Measurements from ENCODE around the gene MARCHF11.

The MARCHF11 gene

DNA sequence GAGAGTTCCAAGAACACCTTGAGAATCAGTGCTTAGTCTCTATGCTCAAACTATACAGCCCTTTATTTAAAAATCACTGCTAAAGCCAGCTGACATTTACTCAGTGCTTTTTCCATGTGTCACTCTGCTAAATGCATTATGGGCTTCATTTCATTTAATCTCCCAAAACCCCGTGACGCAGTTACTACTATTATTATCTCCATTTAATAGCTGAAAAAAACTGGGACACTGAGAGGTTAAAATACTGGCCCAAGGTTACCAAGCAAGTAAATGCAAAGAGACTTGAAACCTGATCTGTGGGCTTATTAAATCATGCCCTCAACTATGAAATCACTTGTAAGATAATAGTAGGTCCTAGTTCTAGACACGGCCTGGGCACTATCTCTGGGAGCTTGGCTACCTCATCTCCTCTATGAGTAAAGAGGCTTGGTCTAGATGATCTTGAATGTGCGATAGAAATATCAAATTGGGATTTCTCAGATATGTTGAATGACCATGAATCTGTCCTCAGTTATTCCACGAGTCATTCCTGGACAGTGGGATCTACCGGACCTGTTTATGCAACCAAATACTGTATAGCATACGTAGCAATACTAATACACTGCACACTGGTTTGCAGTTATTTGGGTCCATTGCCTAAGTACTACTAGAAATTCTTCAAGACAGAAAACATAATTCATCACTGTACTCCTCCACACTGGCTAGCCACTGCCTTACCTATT, 32.3 kb downstream of the MARCHF11 start:
- Histone ChIP-seq H3K79me2 (ENCODE audit: insufficient read depth, low read depth) (no peaks in the 10 kb centered on the region), H3K4me2 (no peak overlapping the region), H3K27me3 (ENCODE audit: insufficient read depth, low read depth) (no peaks in the 10 kb centered on the region), H4K20me1 (ENCODE audit: insufficient read depth) (no peaks in the 10 kb centered on the region), H3K9ac (no peak overlapping the region), H3K36me3 (ENCODE audit: insufficient read depth) (no peaks in the 10 kb centered on the region), H3K4me1 (ENCODE audit: low read depth, poor library complexity, severe bottlenecking) (no peaks in the 10 kb centered on the region), H3K4me3 (IDR thresholded peaks at IDR 0.05; ENCODE audit: insufficient read depth, low read depth, low read length) (no peak overlapping the region), H2AFZ (ENCODE audit: low read depth) (no peak overlapping the region), H3K27ac (no peak overlapping the region)
- TF ChIP-seq CTCF (conservative IDR thresholded peaks at IDR 0.05; ENCODE audit: low read depth, low read length) = no peak

- TF ChIP-seq CTCF (conservative IDR thresholded peaks at IDR 0.05; ENCODE audit: low read depth, low read length) = no peak
- H2AFZ ChIP-seq (ENCODE audit: low read depth) = no peak overlapping the region
- H3K4me3 ChIP-seq (IDR thresholded peaks at IDR 0.05; ENCODE audit: insufficient read depth, low read depth, low read length) = no peak overlapping the region
- no peaks in the 10 kb centered on the region for H3K36me3 ChIP-seq (ENCODE audit: insufficient read depth)
- no peaks in the 10 kb centered on the region for H4K20me1 ChIP-seq (ENCODE audit: insufficient read depth)
- no peak overlapping the region for H3K4me2 ChIP-seq
- H3K27ac ChIP-seq = no peak overlapping the region
- H3K79me2 ChIP-seq (ENCODE audit: insufficient read depth, low read depth) = no peaks in the 10 kb centered on the region
- H3K4me1 ChIP-seq (ENCODE audit: low read depth, poor library complexity, severe bottlenecking) = no peaks in the 10 kb centered on the region
- no peaks in the 10 kb centered on the region for H3K27me3 ChIP-seq (ENCODE audit: insufficient read depth, low read depth)
- H3K9ac ChIP-seq = no peak overlapping the region
Observed at GRCh38 chr5:16144416-16144815, 35.2 kb downstream of the MARCHF11 start.

GRCh38 chr5:16143361-16144049, 36.1 kb downstream of the MARCHF11 start:
- no peak for TF ChIP-seq CTCF (conservative IDR thresholded peaks at IDR 0.05; ENCODE audit: low read depth, low read length)
- H3K27ac ChIP-seq = no peak overlapping the region
- no peaks in the 10 kb centered on the region for H4K20me1 ChIP-seq (ENCODE audit: insufficient read depth)
- no peak overlapping the region for H3K4me3 ChIP-seq (IDR thresholded peaks at IDR 0.05; ENCODE audit: insufficient read depth, low read depth, low read length)
- no peak overlapping the region for H3K9ac ChIP-seq
- no peak overlapping the region for H3K4me2 ChIP-seq
- H3K36me3 ChIP-seq (ENCODE audit: insufficient read depth) = no peaks in the 10 kb centered on the region
- no peaks in the 10 kb centered on the region for H3K79me2 ChIP-seq (ENCODE audit: insufficient read depth, low read depth)
- H3K4me1 ChIP-seq (ENCODE audit: low read depth, poor library complexity, severe bottlenecking) = no peaks in the 10 kb centered on the region
- no peaks in the 10 kb centered on the region for H3K27me3 ChIP-seq (ENCODE audit: insufficient read depth, low read depth)
- H2AFZ ChIP-seq (ENCODE audit: low read depth) = no peak overlapping the region

- Histone ChIP-seq H4K20me1 (ENCODE audit: insufficient read depth) (no peaks in the 10 kb centered on the region), H3K36me3 (ENCODE audit: insufficient read depth) (no peaks in the 10 kb centered on the region), H2AFZ (ENCODE audit: low read depth) (no peak overlapping the region), H3K4me2 (no peak overlapping the region), H3K27ac (no peak overlapping the region), H3K27me3 (ENCODE audit: insufficient read depth, low read depth) (no peaks in the 10 kb centered on the region), H3K9ac (no peak overlapping the region), H3K4me1 (ENCODE audit: low read depth, poor library complexity, severe bottlenecking) (no peaks in the 10 kb centered on the region), H3K4me3 (IDR thresholded peaks at IDR 0.05; ENCODE audit: insufficient read depth, low read depth, low read length) (no peak overlapping the region), H3K79me2 (ENCODE audit: insufficient read depth, low read depth) (no peaks in the 10 kb centered on the region)
- TF ChIP-seq CTCF (conservative IDR thresholded peaks at IDR 0.05; ENCODE audit: low read depth, low read length) = no peak
Observed at GRCh38 chr5:16140944-16141343, 38.6 kb downstream of the MARCHF11 start.

All from KMS-11 (cell line).